22Rv1 (cell line): ENCODE results near the gene TMUB2.

ENCODE experiments used
- ZFX ChIP-seq: fragments of 450-650 bp; IDR thresholded peaks from 2 replicates; pipeline ENCODE4 v1.6.1; 2017; ENCODE audit warnings: antibody characterized with exemption, borderline replicate concordance
- TF ChIP-seq, protein P1 (sequence below): fragments of 450-650 bp; IDR thresholded peaks from 2 replicates; pipeline ENCODE4 v1.5.1; 2017; ENCODE audit warnings: mild to moderate bottlenecking

DNA sequence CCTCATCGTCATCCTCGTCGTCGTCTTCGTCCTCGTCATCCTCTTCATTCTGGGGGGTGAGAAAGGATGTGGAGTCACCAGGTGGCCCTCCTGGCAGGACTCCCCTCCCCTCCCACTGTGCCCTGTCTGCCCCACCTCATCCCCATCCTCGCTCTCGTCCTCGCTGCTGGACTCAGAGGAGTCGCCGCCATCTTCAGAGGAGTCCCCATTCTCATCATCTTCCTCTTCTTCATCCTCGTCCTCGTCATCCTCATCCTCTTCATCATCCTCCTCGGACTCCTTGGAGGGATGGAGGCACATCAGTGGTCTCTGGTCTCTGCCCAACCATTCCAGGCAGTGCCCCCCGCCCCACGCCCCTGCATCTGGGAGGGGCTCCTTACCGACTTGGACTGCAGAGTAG lies 20.5 kb downstream of the TMUB2 start:
- TF ChIP-seq, protein P1, sequence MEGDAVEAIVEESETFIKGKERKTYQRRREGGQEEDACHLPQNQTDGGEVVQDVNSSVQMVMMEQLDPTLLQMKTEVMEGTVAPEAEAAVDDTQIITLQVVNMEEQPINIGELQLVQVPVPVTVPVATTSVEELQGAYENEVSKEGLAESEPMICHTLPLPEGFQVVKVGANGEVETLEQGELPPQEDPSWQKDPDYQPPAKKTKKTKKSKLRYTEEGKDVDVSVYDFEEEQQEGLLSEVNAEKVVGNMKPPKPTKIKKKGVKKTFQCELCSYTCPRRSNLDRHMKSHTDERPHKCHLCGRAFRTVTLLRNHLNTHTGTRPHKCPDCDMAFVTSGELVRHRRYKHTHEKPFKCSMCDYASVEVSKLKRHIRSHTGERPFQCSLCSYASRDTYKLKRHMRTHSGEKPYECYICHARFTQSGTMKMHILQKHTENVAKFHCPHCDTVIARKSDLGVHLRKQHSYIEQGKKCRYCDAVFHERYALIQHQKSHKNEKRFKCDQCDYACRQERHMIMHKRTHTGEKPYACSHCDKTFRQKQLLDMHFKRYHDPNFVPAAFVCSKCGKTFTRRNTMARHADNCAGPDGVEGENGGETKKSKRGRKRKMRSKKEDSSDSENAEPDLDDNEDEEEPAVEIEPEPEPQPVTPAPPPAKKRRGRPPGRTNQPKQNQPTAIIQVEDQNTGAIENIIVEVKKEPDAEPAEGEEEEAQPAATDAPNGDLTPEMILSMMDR = no peak
- TF ChIP-seq ZFX = no peak
